ENCODE measurements around the gene MGAT4C.
"Not testable (repeated sequence)": the region's sequence is repeated elsewhere in the genome, so short reads cannot be mapped to it uniquely, and the experiment has no call there.

The MGAT4C gene

GRCh38 chr12:86134561-86134960 is 121.6 kb downstream of the MGAT4C start:
- DNase-seq (ENCODE audit: low spot score) (peak; percentile 35), FAIRE-seq (peak; percentile 72)

DNA sequence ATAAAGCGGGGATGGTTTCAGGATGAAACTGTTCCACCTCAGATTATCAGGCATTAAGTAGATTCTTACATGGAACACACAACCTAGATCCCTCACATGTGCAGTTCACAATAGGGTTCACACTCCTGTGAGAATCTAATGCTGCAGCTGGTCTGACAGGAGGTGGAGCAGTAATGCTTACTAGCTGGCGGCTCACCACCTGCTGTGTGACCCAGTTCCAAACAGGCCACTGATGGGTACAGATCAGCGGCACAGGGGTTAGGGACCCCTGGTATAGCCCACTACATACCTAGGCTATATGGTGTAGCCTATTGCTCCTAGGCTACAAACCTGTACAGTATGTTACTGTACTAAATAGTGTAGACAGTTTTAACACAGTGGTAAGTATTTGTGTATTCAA is 129.3 kb downstream of the MGAT4C start:
- DNase-seq (ENCODE audit: low spot score); FAIRE-seq: not testable (repeated sequence)

- DNase-seq (ENCODE audit: low spot score) (peak; percentile 20), FAIRE-seq (no peak)
These were observed 133.2 kb downstream of the MGAT4C start for GRCh38 chr12:86122846-86123468.

DNA sequence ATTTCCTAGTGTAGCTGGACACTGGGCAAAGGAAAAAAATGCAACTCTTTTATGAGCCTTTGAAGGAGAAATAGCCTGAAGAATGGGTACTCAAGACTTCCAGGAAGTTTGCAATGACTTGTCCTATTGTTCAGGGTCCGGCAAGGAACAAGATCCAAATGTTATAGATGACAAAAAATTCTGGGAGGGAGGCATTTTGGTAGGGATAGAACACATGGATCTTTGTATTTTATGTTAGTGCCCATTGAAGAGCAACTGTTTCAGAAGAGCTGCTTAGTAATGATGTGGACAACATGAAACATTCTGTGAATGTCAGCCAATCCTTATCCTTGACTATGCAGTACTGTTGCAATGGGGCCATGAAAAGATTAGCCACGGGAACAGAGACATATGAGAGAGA is 138.0 kb downstream of the MGAT4C start:
- no peak for FAIRE-seq
- no peak for DNase-seq (ENCODE audit: low spot score)

DNA sequence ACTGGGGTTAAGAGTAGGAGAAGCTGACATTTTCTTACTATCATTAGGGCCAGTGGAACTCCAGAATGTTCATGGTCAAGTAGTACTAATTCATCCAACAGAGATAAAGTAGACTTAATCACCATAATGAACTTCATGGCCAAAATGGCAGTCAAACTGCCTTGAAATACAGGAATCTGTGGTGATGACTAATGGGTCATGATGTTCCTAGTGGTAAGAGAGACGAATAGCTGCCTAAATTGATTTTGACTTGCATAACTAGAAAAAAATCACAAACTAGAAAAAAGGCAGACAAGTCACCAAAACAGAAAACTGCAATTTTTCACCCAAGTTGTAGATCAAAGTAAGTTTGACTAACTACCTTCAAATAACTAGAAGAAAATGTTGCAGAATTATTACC is 138.5 kb downstream of the MGAT4C start:
- DNase-seq (ENCODE audit: low spot score) (no peak), FAIRE-seq (no peak)

DNA sequence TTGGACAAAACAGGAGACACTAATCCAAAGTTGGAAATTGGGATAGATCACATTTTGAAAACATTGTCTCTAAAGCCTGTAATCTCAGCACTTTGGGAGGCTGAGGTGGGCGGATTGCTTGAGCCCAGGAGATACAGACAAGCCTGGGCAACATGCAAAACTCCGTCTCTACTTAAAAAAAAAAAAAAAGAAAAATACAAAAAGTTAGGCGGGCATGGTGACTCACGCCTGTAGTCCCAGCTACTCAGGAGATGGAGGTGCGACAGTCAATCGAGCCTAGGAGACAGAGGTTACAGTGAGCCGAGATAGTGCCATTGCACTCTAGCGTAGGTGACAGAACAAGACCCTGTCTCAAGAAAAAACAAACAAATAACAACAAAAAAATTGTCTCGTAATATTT is 152.1 kb downstream of the MGAT4C start:
- DNase-seq (ENCODE audit: low spot score) (no peak), FAIRE-seq (no peak)

GRCh38 chr12:86097161-86097560 is 159.0 kb downstream of the MGAT4C start:
- no peak for FAIRE-seq
- DNase-seq (ENCODE audit: low spot score) = no peak

- DNase-seq (ENCODE audit: low spot score) = no peak
- FAIRE-seq = no peak
These were observed 164.5 kb downstream of the MGAT4C start for GRCh38 chr12:86091681-86092080.

DNA sequence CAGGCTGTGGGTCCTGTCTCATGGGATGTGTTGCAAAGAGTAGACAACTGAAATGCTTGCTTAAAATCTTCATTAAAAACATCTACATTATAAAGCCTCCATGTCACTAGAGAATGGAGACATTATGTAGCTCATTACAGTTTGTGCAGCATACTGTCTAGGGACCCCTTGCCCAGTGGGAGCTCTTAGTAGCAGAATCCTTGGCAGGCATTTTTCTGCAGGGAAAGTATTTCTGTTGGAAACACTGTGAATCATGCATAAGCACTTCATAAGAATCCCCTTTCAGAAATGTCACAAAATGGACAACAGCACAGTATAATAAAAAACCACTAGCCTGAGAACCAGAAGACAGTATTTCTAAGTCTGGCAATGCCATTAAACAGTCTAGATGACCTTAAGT is 174.3 kb downstream of the MGAT4C start:
- no peak for FAIRE-seq
- no peak for DNase-seq (ENCODE audit: low spot score)

DNA sequence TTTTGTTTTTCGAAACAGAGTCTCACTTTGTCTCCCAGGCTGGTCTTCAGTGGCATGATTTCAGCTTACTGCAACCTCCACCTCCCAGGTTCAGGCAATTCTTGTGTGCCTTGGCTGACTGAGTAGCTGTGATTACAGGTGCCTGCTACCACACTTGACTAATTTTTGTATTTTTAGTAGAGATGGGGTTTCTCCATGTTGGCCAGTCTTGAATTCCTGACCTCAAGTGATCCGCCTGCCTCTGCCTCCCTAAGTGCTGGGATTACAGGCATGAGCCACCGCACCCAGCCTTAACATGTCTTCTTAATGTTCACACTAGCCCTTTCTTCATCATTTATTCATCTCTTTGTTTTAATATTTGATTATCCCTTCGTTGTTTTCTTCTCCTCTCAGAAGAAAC is 197.1 kb downstream of the MGAT4C start:
- DNase-seq (ENCODE audit: low spot score); FAIRE-seq: not testable (repeated sequence)

- FAIRE-seq = no peak
- no peak for DNase-seq (ENCODE audit: low spot score)
These were observed 198.9 kb downstream of the MGAT4C start for GRCh38 chr12:86057092-86057845.

- DNase-seq (ENCODE audit: low spot score) (no peak), FAIRE-seq (no peak)
These were observed 203.3 kb downstream of the MGAT4C start for GRCh38 chr12:86052921-86053320.

DNA sequence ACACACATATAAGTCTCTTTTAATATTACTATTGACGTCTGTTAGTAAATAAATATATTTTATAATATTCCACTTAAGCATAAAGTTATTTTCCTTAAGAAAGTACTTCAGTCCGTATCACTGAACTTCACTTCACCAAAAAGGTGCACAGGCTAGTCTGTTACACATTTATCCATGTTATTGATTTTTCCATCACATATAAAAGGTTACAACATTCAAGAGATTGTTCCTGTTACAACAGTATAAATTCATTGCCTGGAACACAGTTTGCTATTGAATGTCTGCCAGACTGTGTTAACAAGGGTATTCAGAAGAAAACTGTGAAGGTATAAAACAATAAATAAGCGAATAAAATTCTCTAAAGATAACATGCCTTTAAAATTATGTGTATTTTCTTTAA is 206.2 kb downstream of the MGAT4C start:
- DNase-seq (ENCODE audit: low spot score) = no peak
- FAIRE-seq = no peak

- FAIRE-seq (no peak), DNase-seq (ENCODE audit: low spot score) (no peak)
These were observed 211.8 kb downstream of the MGAT4C start for GRCh38 chr12:86044396-86044795.

- no peak for DNase-seq (ENCODE audit: low spot score)
- FAIRE-seq = no peak
These were observed 214.1 kb downstream of the MGAT4C start for GRCh38 chr12:86042062-86042461.

- FAIRE-seq = no peak
- DNase-seq (ENCODE audit: low spot score) = no peak
These were observed 237.8 kb downstream of the MGAT4C start for GRCh38 chr12:86018361-86018760.

- FAIRE-seq (no peak), DNase-seq (ENCODE audit: low spot score) (no peak)
These were observed 241.2 kb downstream of the MGAT4C start for GRCh38 chr12:86015026-86015425.

DNA sequence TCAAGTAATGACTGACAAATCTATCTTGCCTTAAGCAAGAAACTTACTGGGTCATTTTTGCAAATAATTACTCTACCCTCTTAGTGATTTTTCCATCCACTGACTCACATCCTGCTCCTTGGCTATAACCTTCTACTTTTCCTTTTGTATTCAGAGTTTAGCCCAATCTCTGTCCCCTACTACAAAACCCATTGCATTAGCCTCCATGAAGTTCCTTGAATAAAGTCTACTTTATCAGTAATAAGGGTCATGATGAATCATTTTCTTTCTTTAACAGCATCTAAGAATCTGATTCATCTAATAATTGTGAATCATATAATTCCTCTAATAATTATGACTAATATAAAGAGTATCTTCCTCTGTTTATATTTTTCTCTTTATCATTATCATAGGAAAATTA is 249.5 kb downstream of the MGAT4C start:
- DNase-seq (ENCODE audit: low spot score) = no peak
- no peak for FAIRE-seq

DNA sequence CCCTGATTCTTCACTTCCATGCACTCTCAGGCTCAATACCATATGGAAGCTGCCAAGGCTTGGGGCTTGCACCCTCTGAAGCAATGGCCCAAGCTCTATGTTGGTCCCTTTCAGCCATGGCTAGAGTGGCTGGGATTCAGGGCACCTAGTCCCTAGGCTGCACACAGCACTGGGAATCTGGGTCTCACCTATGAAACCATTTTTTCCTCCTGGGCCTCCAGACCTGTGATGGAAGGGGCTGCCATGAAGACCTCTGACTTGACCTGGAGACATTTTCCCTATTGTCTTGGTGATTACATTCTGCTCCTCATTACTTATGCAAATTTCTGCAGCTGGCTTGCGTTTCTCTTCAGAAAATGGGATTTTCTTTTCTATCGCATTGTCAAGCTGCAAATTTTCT is 258.1 kb downstream of the MGAT4C start:
- DNase-seq (ENCODE audit: low spot score) (no peak), FAIRE-seq (no peak)

GRCh38 chr12:85996280-85996679 is 259.9 kb downstream of the MGAT4C start:
- DNase-seq (ENCODE audit: low spot score) = no peak

DNA sequence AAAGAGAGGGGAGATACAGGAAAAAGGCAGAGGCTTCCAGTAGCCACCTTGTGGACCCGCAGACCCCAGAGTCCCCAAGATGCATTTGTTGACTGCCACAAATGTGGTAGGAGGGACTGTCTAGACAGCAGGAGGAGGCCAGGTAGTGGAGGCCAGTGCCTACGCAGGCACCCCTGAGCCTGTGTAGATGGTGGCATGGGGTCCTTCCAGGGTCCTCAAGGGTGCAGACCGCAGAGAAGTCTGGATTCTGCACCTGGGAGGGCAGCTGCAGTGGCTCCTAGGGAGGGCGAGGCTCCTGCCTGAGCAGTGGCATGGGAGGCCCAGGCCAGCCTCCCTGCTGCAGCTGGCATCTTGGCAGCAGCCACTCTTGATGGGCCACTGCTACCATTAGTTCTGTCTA is 262.4 kb downstream of the MGAT4C start:
- DNase-seq (ENCODE audit: low spot score) (no peak), FAIRE-seq (no peak)

More at GRCh38 chr12:85996280-85996679, 259.9 kb downstream of the MGAT4C start:
- no peak for FAIRE-seq

DNA sequence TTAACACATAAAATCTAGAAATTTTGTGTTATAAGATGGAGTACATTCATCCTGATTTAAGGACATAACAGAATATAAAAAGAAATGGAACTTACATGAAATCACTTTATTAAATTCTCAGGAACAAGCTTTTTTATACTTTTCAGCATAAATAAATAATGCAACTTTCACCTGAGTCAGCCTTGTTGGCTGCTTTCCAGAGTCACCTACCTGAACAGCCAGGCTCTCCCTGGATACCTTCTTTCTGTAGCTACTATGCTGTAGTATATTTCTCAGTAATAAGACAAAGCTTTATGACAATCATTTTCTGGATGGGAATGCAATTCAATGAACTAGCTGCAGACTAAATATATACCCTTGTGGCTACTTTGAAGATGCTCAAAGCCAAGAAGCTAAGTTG is 270.2 kb downstream of the MGAT4C start:
- no peak for FAIRE-seq
- no peak for DNase-seq (ENCODE audit: low spot score)

GRCh38 chr12:85983601-85984000 is 272.6 kb downstream of the MGAT4C start:
- DNase-seq (ENCODE audit: low spot score) (no peak), FAIRE-seq (no peak)
